ENCODE measurements around the gene AFMID.

AFMID gene

GRCh38 chr17:78255953-78256706, 69.0 kb downstream of the AFMID start:
- Histone ChIP-seq H3K9ac (ENCODE audit: low read depth in 1 of 2, low read length in 2 of 2) (no peak overlapping the region), H3K4me3 (ENCODE audit: low read depth in 1 of 2, low read length in 2 of 2) (no peak overlapping the region), H3K36me3 (ENCODE audit: control insufficient read depth in 1 of 2, insufficient read depth in 2 of 2, low read length in 2 of 2) (no peaks in the 10 kb centered on the region), H3K27ac (ENCODE audit: low read depth, low read length) (no peak overlapping the region), H3K27me3 (ENCODE audit: control insufficient read depth in 1 of 2, insufficient read depth in 2 of 2, low read length in 2 of 2) (no peaks in the 10 kb centered on the region), H3K4me1 (ENCODE audit: control insufficient read depth in 1 of 2, insufficient read depth in 2 of 2, low read length in 2 of 2) (peaks cover 21 to 43% of the 10 kb centered on the region in 2 donors), H3K9me3 (ENCODE audit: control insufficient read depth in 1 of 2, low read length in 2 of 2) (no peaks in the 10 kb centered on the region)

DNA sequence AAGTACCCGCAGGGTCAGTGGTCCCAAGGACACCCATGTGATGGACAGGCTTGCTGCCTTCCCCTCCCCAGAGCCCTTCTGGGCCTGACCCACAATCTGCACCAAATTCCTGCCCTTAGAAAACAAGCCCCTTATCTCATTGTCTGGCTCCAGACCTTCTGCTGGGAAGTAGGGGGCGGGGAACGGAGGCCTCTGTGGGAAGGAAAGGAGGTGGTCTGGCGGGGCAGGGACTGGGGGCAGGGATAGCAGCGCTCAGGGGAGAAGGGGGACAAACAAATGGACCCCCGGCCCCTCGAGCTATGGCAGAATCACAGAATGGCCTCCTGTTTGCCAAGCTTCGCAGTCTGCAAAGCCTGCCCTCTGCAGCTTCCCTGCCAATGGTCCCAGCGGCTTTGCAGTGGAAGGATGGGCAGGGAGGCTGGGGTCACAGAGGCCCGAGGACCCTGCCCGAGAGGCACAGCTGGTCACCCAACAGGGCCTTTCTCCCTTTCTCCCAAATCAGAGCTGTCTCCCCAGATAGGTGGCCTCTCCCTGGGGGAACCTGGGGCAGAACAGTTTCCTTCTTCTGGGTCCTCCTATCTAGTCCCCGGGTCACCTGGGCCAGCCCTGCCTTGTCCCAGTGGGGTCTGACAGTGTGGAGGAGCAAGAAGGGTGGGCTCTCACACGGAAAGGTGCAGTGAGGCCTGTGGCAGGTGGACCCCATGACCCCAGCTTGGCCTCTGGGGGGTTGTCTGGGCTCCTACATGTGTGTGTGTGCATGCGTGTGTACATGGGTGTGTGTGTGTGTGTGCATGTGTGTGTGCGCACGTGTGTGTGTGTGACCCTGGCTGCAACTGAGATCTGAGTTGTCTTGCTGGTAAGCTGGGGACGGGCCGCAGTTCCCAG, 69.8 kb downstream of the AFMID start:
- H3K4me1 ChIP-seq (ENCODE audit: control insufficient read depth in 1 of 2, insufficient read depth in 2 of 2, low read length in 2 of 2): peaks cover 16 to 35% of the 10 kb centered on the region in 2 donors
- no peak overlapping the region for H3K9ac ChIP-seq (ENCODE audit: low read depth in 1 of 2, low read length in 2 of 2)
- no peaks in the 10 kb centered on the region for H3K27me3 ChIP-seq (ENCODE audit: control insufficient read depth in 1 of 2, insufficient read depth in 2 of 2, low read length in 2 of 2)
- no peaks in the 10 kb centered on the region for H3K36me3 ChIP-seq (ENCODE audit: control insufficient read depth in 1 of 2, insufficient read depth in 2 of 2, low read length in 2 of 2)
- no peaks in the 10 kb centered on the region for H3K9me3 ChIP-seq (ENCODE audit: control insufficient read depth in 1 of 2, low read length in 2 of 2)
- no peak overlapping the region for H3K27ac ChIP-seq (ENCODE audit: low read depth, low read length)
- H3K4me3 ChIP-seq (ENCODE audit: low read depth in 1 of 2, low read length in 2 of 2): no peak overlapping the region
